ENCODE data around the gene IL18. TPM values are rescaled to one million over a fixed set of nuclear protein-coding genes. Genes with fewer than 3 reads are reported as not detected.

Gene IL18
- total and polyA plus RNA-seq, 9 of the 15 experiments (the other 6 are each of a cell fraction or from before 2014, with no cell fraction given): 4.1 to 10.0 (median 6.1) TPM

DNA sequence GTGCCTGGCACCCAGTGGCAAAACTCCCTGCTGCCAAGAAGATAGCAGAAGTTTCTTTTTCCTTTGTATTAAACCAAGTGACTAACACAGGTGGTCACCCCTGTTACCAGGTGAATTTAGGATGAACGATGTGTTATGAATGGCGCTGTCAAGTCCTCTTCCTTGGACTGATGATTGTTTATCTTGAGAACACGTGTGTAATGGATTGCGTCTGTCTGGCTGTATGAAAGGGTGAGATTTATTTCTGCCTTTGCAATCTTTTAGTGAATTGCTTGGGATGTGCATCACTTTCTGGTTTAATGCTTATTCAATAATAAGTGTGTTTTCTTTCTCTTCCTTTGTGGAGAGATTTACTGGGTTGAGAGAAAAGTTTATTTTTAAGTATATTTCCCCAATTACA lies 40.8 kb downstream of the IL18 start (continued):
- TF ChIP-seq BACH1 (tag; IDR thresholded peaks at IDR 0.05) (no peak), RBM34 (IDR thresholded peaks at IDR 0.05; ENCODE audit: borderline replicate concordance, insufficient read depth, low read length) (no peak), ZNF239 (CRISPR knock-in tag; IDR thresholded peaks at IDR 0.05) (no peak), DIDO1 (tag; IDR thresholded peaks at IDR 0.05; ENCODE audit: low read depth) (no peak), ZNF511 (CRISPR knock-in tag; IDR thresholded peaks at IDR 0.05) (no peak), ZNF217 (CRISPR knock-in tag; IDR thresholded peaks at IDR 0.05) (no peak)
- TF ChIP-seq, protein P1, sequence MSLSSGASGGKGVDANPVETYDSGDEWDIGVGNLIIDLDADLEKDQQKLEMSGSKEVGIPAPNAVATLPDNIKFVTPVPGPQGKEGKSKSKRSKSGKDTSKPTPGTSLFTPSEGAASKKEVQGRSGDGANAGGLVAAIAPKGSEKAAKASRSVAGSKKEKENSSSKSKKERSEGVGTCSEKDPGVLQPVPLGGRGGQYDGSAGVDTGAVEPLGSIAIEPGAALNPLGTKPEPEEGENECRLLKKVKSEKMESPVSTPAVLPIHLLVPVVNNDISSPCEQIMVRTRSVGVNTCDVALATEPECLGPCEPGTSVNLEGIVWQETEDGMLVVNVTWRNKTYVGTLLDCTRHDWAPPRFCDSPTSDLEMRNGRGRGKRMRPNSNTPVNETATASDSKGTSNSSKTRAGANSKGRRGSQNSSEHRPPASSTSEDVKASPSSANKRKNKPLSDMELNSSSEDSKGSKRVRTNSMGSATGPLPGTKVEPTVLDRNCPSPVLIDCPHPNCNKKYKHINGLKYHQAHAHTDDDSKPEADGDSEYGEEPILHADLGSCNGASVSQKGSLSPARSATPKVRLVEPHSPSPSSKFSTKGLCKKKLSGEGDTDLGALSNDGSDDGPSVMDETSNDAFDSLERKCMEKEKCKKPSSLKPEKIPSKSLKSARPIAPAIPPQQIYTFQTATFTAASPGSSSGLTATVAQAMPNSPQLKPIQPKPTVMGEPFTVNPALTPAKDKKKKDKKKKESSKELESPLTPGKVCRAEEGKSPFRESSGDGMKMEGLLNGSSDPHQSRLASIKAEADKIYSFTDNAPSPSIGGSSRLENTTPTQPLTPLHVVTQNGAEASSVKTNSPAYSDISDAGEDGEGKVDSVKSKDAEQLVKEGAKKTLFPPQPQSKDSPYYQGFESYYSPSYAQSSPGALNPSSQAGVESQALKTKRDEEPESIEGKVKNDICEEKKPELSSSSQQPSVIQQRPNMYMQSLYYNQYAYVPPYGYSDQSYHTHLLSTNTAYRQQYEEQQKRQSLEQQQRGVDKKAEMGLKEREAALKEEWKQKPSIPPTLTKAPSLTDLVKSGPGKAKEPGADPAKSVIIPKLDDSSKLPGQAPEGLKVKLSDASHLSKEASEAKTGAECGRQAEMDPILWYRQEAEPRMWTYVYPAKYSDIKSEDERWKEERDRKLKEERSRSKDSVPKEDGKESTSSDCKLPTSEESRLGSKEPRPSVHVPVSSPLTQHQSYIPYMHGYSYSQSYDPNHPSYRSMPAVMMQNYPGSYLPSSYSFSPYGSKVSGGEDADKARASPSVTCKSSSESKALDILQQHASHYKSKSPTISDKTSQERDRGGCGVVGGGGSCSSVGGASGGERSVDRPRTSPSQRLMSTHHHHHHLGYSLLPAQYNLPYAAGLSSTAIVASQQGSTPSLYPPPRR (CRISPR knock-in tag; IDR thresholded peaks at IDR 0.05; ENCODE audit: borderline replicate concordance): no peak
